CD8-positive, alpha-beta memory T cell (primary cell): ENCODE data around the gene C2orf72. TPM values are rescaled to one million over a fixed set of nuclear protein-coding genes. Genes with fewer than 3 reads are reported as not detected.

Experiments used
- CTCF ChIA-PET: fragments of 350-600 bp; sonication (Branson Sonifier 250); formaldehyde crosslinking; loops from one replicate; lab custom pipeline; 2021; ENCODE audit warnings: antibody characterized with exemption; lab: Charles Lee
- POLR2A ChIA-PET: fragments of 350-600 bp; sonication (Branson Sonifier 250); formaldehyde crosslinking; loops from one replicate; lab custom pipeline; 2021; ENCODE audit warnings: antibody characterized with exemption; lab: Charles Lee
- DNase-seq, 5 donors: peaks; one replicate each; pipeline versions ENCODE4 v3.0.0 to v3.0.0-alpha.2; 2020 to 2022; ENCODE audit warnings: mixed read lengths in 1 of 5
- H3K27ac ChIP-seq: one replicate; pipeline ENCODE4 v1.7.0; 2013; ENCODE audit warnings: low read depth, mild to moderate bottlenecking, low read length, moderate library complexity
- H3K27me3 ChIP-seq: 2 replicates; pipeline ENCODE4 v1.7.0; 2013; ENCODE audit warnings: low read length, mild to moderate bottlenecking; ENCODE audit not compliant: insufficient read depth, poor library complexity, severe bottlenecking
- H3K36me3 ChIP-seq: 2 replicates; pipeline ENCODE4 v1.7.0; 2013; ENCODE audit warnings: mild to moderate bottlenecking, low read length, moderate library complexity; ENCODE audit not compliant: insufficient read depth
- H3K4me1 ChIP-seq: 2 replicates; pipeline ENCODE4 v1.7.0; 2013; ENCODE audit warnings: mild to moderate bottlenecking, low read length, moderate library complexity; ENCODE audit not compliant: insufficient read depth
- H3K4me3 ChIP-seq: 2 replicates; pipeline ENCODE4 v1.7.0; 2013; ENCODE audit warnings: mild to moderate bottlenecking, low read length
- H3K9me3 ChIP-seq: 2 replicates; pipeline ENCODE4 v1.7.0; 2013; ENCODE audit warnings: mild to moderate bottlenecking, low read length
- H3K27ac Mint-ChIP-seq, 8 donors: one replicate each; pipeline ENCODE4 v1.8.0; 2020 to 2021; ENCODE audit warnings: mixed read lengths in 8 of 8, mild to moderate bottlenecking in 6 of 8, inconsistent platforms in 3 of 8, moderate library complexity in 3 of 8
- H3K27me3 Mint-ChIP-seq, 2 donors: one replicate each; pipeline ENCODE4 v1.8.0; 2020 to 2021; ENCODE audit warnings: mixed read lengths in 2 of 2, mild to moderate bottlenecking in 1 of 2, moderate library complexity in 1 of 2
- H3K36me3 Mint-ChIP-seq, 3 donors: one replicate each; pipeline ENCODE4 v1.8.0; 2020 to 2021; ENCODE audit warnings: mixed read lengths in 3 of 3, inconsistent platforms in 1 of 3, mild to moderate bottlenecking in 1 of 3
- H3K4me1 Mint-ChIP-seq, 3 donors: one replicate each; pipeline ENCODE4 v1.8.0; 2020 to 2021; ENCODE audit warnings: mixed read lengths in 3 of 3, inconsistent platforms in 1 of 3, mild to moderate bottlenecking in 1 of 3
- H3K4me3 Mint-ChIP-seq, 7 donors: one replicate each; pipeline ENCODE4 v1.8.0; 2020 to 2021; ENCODE audit warnings: mixed read lengths in 7 of 7, mild to moderate bottlenecking in 6 of 7, moderate library complexity in 4 of 7, inconsistent platforms in 2 of 7
- H3K9me3 Mint-ChIP-seq, 5 donors: one replicate each; pipeline ENCODE4 v1.8.0; 2020 to 2022; ENCODE audit warnings: mixed read lengths in 5 of 5, mild to moderate bottlenecking in 3 of 5, moderate library complexity in 2 of 5, inconsistent platforms in 1 of 5
- polyA plus RNA-seq: library from polyadenylated mRNA; unstranded; fragments of 300-500 nt; fragmentation: Illumina TruSeq; gene quantifications from one replicate; pipeline ENCODE4 v1.2.3, GENCODE V29; 2021
- total RNA-seq, 2 experiments: library from RNA; stranded (reverse); gene quantifications; one replicate each; pipeline ENCODE4 v1.2.3, GENCODE V29; 2021

C2orf72 gene
- total and polyA plus RNA-seq, 3 experiments from 2014 or later, result 0.18 TPM; not detected in 2

DNA sequence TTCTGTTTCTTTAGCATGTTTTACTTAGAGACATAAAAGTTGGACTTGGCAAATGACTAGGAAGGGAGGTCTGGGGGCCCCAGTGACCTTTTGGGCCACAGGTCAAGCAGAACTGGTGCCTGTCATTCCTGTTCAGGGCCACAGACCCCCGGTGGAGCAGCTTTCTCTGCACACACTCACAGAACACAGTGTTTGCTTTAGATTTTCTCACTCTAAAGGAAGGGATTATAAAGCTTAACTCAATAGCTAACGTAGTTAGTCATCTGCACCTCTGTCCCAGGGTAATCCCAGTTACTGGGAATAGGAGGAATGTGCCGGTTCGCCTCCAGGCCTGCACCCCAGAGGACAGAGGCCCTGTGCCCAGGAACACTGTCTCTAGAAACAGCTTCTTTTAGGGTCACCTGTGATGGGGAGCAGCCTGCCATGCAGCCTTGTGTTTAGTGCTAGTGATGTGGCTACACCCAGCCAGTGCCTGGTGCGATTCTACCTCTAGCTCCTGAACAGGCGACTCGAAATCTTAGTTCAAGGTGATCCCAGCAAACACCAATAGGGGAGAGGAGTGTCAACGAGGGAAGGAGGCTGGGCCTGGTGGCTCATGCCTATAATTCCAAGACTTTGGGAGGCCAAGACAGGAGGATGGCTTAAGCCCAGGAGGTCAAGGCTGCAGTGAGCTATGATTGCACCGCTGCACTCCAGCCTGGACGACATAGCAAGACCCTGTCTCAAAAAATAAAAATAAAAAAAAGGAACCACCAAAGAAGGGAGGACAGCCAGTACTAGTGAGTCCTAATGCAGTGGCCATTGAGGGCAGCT lies 29.8 kb upstream of the C2orf72 start:
- Mint-ChIP-seq H3K27me3 (peaks cover 8 to 10% of the 10 kb centered on the region in 2 donors), H3K9me3 (peaks cover 0 to 3% (median 3%) of the 10 kb centered on the region in 5 donors), H3K36me3 (peaks cover 0 to 12% (median 0%) of the 10 kb centered on the region in 3 donors), H3K4me1 (peaks cover 0 to 5% (median 2%) of the 10 kb centered on the region in 3 donors), H3K4me3 (no peak overlapping the region), H3K27ac (no peak overlapping the region)
- H3K27ac ChIP-seq, result no peak overlapping the region
- no peaks in the 10 kb centered on the region for H3K9me3 ChIP-seq
- no peak overlapping the region for H3K4me3 ChIP-seq
- POLR2A ChIA-PET, result no interaction called here
- H3K27me3 ChIP-seq, result no peaks in the 10 kb centered on the region
- CTCF ChIA-PET, result interaction anchor here (1.0 to 2.0 kb wide), 3 partner anchors 20 to 183 kb away, joined by 4 to 5 read pairs (median 4); no protein-coding TSS in a partner anchor
- no peak for DNase-seq
- H3K4me1 ChIP-seq, result no peaks in the 10 kb centered on the region
- H3K36me3 ChIP-seq, result no peaks in the 10 kb centered on the region

GRCh38 chr2:231008131-231008530 lies 29.2 kb upstream of the C2orf72 start:
- POLR2A ChIA-PET, result no interaction called here
- peaks cover 0 to 5% (median 2%) of the 10 kb centered on the region in 3 donors for H3K4me1 Mint-ChIP-seq
- peaks cover 0 to 10% (median 0%) of the 10 kb centered on the region in 3 donors for H3K36me3 Mint-ChIP-seq
- peaks cover 0 to 3% (median 3%) of the 10 kb centered on the region in 5 donors for H3K9me3 Mint-ChIP-seq
- H3K27ac ChIP-seq, result no peak overlapping the region
- no peak overlapping the region for H3K27ac Mint-ChIP-seq
- DNase-seq, result no peak
- no peaks in the 10 kb centered on the region for H3K4me1 ChIP-seq
- no peaks in the 10 kb centered on the region for H3K27me3 ChIP-seq
- H3K36me3 ChIP-seq, result no peaks in the 10 kb centered on the region
- CTCF ChIA-PET, result interaction anchor here (1.0 to 1.4 kb wide), 2 partner anchors 20 to 184 kb away, joined by 4 read pairs; no protein-coding TSS in a partner anchor
- no peak overlapping the region for H3K4me3 ChIP-seq
- H3K9me3 ChIP-seq, result no peaks in the 10 kb centered on the region
- peaks cover 5 to 15% of the 10 kb centered on the region in 2 donors for H3K27me3 Mint-ChIP-seq
- H3K4me3 Mint-ChIP-seq, result no peak overlapping the region

DNA sequence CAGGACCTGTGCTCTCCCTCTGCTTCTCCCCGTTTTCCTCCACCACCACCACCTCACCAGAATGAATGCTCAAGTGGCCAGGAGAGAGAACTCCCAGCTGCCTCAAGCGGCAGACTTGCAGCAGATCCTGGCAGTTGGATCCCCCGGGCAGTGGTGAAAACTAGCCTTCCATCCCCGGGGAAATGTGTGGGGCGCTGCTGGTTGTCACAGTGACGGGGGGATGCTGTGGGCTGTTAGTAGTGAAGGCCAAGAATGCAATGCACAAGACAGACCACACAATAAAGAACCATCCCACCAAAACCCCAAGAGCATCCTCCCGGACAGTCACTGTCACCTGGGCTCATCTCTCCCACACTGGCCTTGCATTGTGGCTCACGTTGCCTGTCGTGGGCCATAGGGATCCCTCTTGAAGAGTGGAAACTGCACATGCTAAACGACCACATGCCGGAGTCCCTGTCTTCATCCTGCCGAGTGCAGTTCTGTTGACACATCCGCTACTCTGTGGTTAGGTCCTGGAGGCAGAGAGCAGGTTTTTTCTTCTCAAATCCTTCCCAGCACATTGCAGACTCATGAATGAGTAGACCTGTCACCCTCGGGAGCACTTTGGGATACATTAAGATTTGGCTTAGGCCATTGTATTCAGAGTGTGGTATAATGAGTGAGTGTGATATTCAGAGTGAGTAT lies 27.9 kb upstream of the C2orf72 start:
- Mint-ChIP-seq H3K27ac (no peak overlapping the region), H3K27me3 (peaks cover 9 to 16% of the 10 kb centered on the region in 2 donors), H3K4me3 (no peak overlapping the region), H3K36me3 (peaks cover 0 to 9% (median 0%) of the 10 kb centered on the region in 3 donors), H3K4me1 (peaks cover 0 to 5% (median 2%) of the 10 kb centered on the region in 3 donors), H3K9me3 (peaks cover 0 to 3% (median 3%) of the 10 kb centered on the region in 5 donors)
- POLR2A ChIA-PET, result no interaction called here
- no peaks in the 10 kb centered on the region for H3K27me3 ChIP-seq
- CTCF ChIA-PET, result no interaction called here
- no peaks in the 10 kb centered on the region for H3K9me3 ChIP-seq
- no peak overlapping the region for H3K4me3 ChIP-seq
- no peak for DNase-seq
- H3K36me3 ChIP-seq, result no peaks in the 10 kb centered on the region
- no peaks in the 10 kb centered on the region for H3K4me1 ChIP-seq
- H3K27ac ChIP-seq, result no peak overlapping the region

- Histone ChIP-seq H3K4me3 (no peak overlapping the region), H3K4me1 (no peaks in the 10 kb centered on the region), H3K36me3 (no peaks in the 10 kb centered on the region), H3K27ac (no peak overlapping the region), H3K27me3 (no peaks in the 10 kb centered on the region), H3K9me3 (no peaks in the 10 kb centered on the region)
- ChIA-PET CTCF (no interaction called here), POLR2A (interaction anchor here (0.7 kb wide), 1 partner anchor 332 kb away, joined by 3 read pairs; no protein-coding TSS in a partner anchor)
- H3K4me1 Mint-ChIP-seq, result peaks cover 0 to 4% (median 2%) of the 10 kb centered on the region in 3 donors
- H3K9me3 Mint-ChIP-seq, result peaks cover 0 to 3% (median 0%) of the 10 kb centered on the region in 5 donors
- H3K27me3 Mint-ChIP-seq, result peaks cover 13 to 19% of the 10 kb centered on the region in 2 donors
- H3K4me3 Mint-ChIP-seq, result no peak overlapping the region
- DNase-seq, result no peak
- H3K27ac Mint-ChIP-seq, result peak overlapping the region in 1 of 8 donors; percentile 87
- peaks cover 0 to 4% (median 0%) of the 10 kb centered on the region in 3 donors for H3K36me3 Mint-ChIP-seq
Observed at GRCh38 chr2:231010201-231010730, 27.1 kb upstream of the C2orf72 start.

DNA sequence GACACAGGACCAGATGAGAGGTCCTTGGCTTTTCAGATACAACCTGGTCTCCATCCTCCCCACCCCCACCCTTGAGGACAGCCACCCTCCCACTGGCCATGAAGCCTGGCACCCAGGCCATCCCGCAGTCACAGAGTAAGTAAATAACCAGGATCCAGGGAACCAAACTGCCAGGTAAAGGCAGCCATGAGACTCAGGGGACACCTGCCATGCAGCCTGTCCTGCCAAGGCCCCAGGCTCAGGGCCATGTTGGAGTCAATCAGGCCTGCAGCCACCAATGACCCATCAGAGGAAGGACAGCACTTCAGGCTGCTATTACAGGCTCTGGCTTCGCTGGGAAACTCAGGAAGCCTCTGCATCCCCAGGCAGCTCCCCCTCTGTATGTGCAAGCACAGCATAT lies 25.8 kb upstream of the C2orf72 start:
- no peak for DNase-seq
- Histone ChIP-seq H3K9me3 (no peaks in the 10 kb centered on the region), H3K27me3 (no peaks in the 10 kb centered on the region), H3K36me3 (no peaks in the 10 kb centered on the region), H3K4me1 (no peaks in the 10 kb centered on the region), H3K4me3 (no peak overlapping the region), H3K27ac (no peak overlapping the region)
- CTCF ChIA-PET, result no interaction called here
- H3K36me3 Mint-ChIP-seq, result no peaks in the 10 kb centered on the region
- no peak overlapping the region for H3K4me3 Mint-ChIP-seq
- no peaks in the 10 kb centered on the region for H3K4me1 Mint-ChIP-seq
- H3K9me3 Mint-ChIP-seq, result no peaks in the 10 kb centered on the region
- POLR2A ChIA-PET, result no interaction called here
- peaks cover 19 to 22% of the 10 kb centered on the region in 2 donors for H3K27me3 Mint-ChIP-seq
- no peak overlapping the region for H3K27ac Mint-ChIP-seq

- Histone ChIP-seq H3K9me3 (no peaks in the 10 kb centered on the region), H3K27ac (no peak overlapping the region), H3K36me3 (no peaks in the 10 kb centered on the region), H3K27me3 (no peaks in the 10 kb centered on the region), H3K4me1 (no peaks in the 10 kb centered on the region), H3K4me3 (no peak overlapping the region)
- DNase-seq, result no peak
- no peak overlapping the region for H3K4me3 Mint-ChIP-seq
- POLR2A ChIA-PET, result no interaction called here
- H3K4me1 Mint-ChIP-seq, result no peaks in the 10 kb centered on the region
- no peaks in the 10 kb centered on the region for H3K9me3 Mint-ChIP-seq
- CTCF ChIA-PET, result no interaction called here
- H3K27me3 Mint-ChIP-seq, result peaks cover 19 to 32% of the 10 kb centered on the region in 2 donors
- no peaks in the 10 kb centered on the region for H3K36me3 Mint-ChIP-seq
- no peak overlapping the region for H3K27ac Mint-ChIP-seq
Observed at GRCh38 chr2:231012463-231012862, 24.9 kb upstream of the C2orf72 start.

DNA sequence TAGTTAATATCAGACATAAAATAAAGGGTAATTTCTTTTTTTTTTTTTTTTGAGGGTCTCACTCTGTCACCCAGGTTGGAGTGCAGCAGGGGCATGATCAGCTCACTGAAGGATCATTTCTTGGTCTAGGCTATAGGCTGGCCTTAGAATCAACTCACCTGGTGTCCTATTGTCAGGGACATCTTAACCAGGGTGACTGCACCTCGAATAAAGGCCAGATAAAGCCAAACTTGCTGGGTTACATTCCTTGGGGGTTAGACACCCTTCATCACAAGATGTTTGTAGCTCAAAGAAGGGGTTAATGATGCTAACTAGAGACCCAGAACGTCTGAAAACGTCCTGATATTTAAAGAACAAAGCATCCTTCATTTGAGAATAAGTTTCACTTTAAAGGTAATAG lies 23.5 kb upstream of the C2orf72 start:
- ChIA-PET CTCF (no interaction called here), POLR2A (no interaction called here)
- Mint-ChIP-seq H3K9me3 (no peaks in the 10 kb centered on the region), H3K27ac (no peak overlapping the region), H3K27me3 (peaks cover 14 to 37% of the 10 kb centered on the region in 2 donors), H3K36me3 (no peaks in the 10 kb centered on the region), H3K4me1 (no peaks in the 10 kb centered on the region), H3K4me3 (no peak overlapping the region)
- no peaks in the 10 kb centered on the region for H3K27me3 ChIP-seq
- no peak overlapping the region for H3K4me3 ChIP-seq
- H3K27ac ChIP-seq, result no peak overlapping the region
- DNase-seq, result no peak
- H3K4me1 ChIP-seq, result no peaks in the 10 kb centered on the region
- H3K9me3 ChIP-seq, result no peaks in the 10 kb centered on the region
- no peaks in the 10 kb centered on the region for H3K36me3 ChIP-seq
